ENCODE results near the gene CXCL8. TPM values are rescaled to one million over a fixed set of nuclear protein-coding genes. Genes with fewer than 3 reads are reported as not detected.

Gene CXCL8
- total RNA-seq, 4 donors from 2014 or later: 0.55 to 1.1 TPM; not detected in 2

- DNase-seq: no peak
- WGBS, 2 donors (ENCODE audit: low coverage in 1 of 2): 67% methylated on average over 7 of the region's 7 CpGs; no CpG with 5 or more reads in 1 of the 2 donors
- H3K27ac ChIP-seq: no peak overlapping the region
- H3K4me1 ChIP-seq: no peaks in the 10 kb centered on the region
- H3K27me3 ChIP-seq: no peaks in the 10 kb centered on the region
- H3K9me3 ChIP-seq: no peaks in the 10 kb centered on the region
- in situ Hi-C loops (cut with MboI; ENCODE audit: low pct_ligation_motif_present in 1 of 4, low pct_unique_long_range_greater_than_20kb in 1 of 4, low sequenced_read_pairs in 3 of 4): no loop called here
- no peak for TF ChIP-seq CTCF (IDR thresholded peaks at IDR 0.05)
- no peak for TF ChIP-seq POLR2A (IDR thresholded peaks at IDR 0.05)
- no peak for TF ChIP-seq POLR2AphosphoS5 (IDR thresholded peaks at IDR 0.05)
- TF ChIP-seq EP300 (IDR thresholded peaks at IDR 0.05; ENCODE audit: low read depth): no peak
- intact Hi-C loops (cut with DNase I; ENCODE audit: low total_unique reads): no loop called here
- H3K4me3 ChIP-seq: no peak overlapping the region
- H3K36me3 ChIP-seq: no peaks in the 10 kb centered on the region
Measured at GRCh38 chr4:73762409-73762808, 22.0 kb downstream of the CXCL8 start.

GRCh38 chr4:73763877-73764276 lies 23.5 kb downstream of the CXCL8 start:
- no peaks in the 10 kb centered on the region for H3K36me3 ChIP-seq
- TF ChIP-seq POLR2AphosphoS5 (IDR thresholded peaks at IDR 0.05) (no peak), CTCF (IDR thresholded peaks at IDR 0.05) (no peak), POLR2A (IDR thresholded peaks at IDR 0.05) (no peak), EP300 (IDR thresholded peaks at IDR 0.05; ENCODE audit: low read depth) (no peak)
- H3K9me3 ChIP-seq: no peaks in the 10 kb centered on the region
- DNase-seq: no peak
- H3K4me1 ChIP-seq: no peaks in the 10 kb centered on the region
- no peaks in the 10 kb centered on the region for H3K27me3 ChIP-seq
- no peak overlapping the region for H3K27ac ChIP-seq
- intact Hi-C loops (cut with DNase I; ENCODE audit: low total_unique reads): no loop called here
- in situ Hi-C loops (cut with MboI; ENCODE audit: low pct_ligation_motif_present in 1 of 4, low pct_unique_long_range_greater_than_20kb in 1 of 4, low sequenced_read_pairs in 3 of 4): no loop called here
- no peak overlapping the region for H3K4me3 ChIP-seq
- 87 to 100% methylated on average over 1 to 6 of the region's 6 CpGs for WGBS, 2 donors (ENCODE audit: low coverage in 1 of 2)

GRCh38 chr4:73764513-73764912 lies 24.1 kb downstream of the CXCL8 start:
- no peak for DNase-seq
- no peak for TF ChIP-seq POLR2A (IDR thresholded peaks at IDR 0.05)
- no peak for TF ChIP-seq POLR2AphosphoS5 (IDR thresholded peaks at IDR 0.05)
- TF ChIP-seq EP300 (IDR thresholded peaks at IDR 0.05; ENCODE audit: low read depth): no peak
- no peak for TF ChIP-seq CTCF (IDR thresholded peaks at IDR 0.05)
- Histone ChIP-seq H3K9me3 (no peaks in the 10 kb centered on the region), H3K36me3 (no peaks in the 10 kb centered on the region), H3K27me3 (no peaks in the 10 kb centered on the region), H3K4me1 (no peaks in the 10 kb centered on the region), H3K27ac (no peak overlapping the region), H3K4me3 (no peak overlapping the region)
- 81 to 85% methylated on average over 4 of the region's 4 CpGs for WGBS, 2 donors (ENCODE audit: low coverage in 1 of 2)
- in situ Hi-C loops (cut with MboI; ENCODE audit: low pct_ligation_motif_present in 1 of 4, low pct_unique_long_range_greater_than_20kb in 1 of 4, low sequenced_read_pairs in 3 of 4) (no loop called here), intact Hi-C loops (cut with DNase I; ENCODE audit: low total_unique reads) (no loop called here)

- no peaks in the 10 kb centered on the region for H3K36me3 ChIP-seq
- H3K27me3 ChIP-seq: no peaks in the 10 kb centered on the region
- H3K9me3 ChIP-seq: no peaks in the 10 kb centered on the region
- H3K27ac ChIP-seq: no peak overlapping the region
- WGBS, 2 donors (ENCODE audit: low coverage in 1 of 2): 75 to 80% methylated on average over 2 of the region's 2 CpGs
- intact Hi-C loops (cut with DNase I; ENCODE audit: low total_unique reads) (no loop called here), in situ Hi-C loops (cut with MboI; ENCODE audit: low pct_ligation_motif_present in 1 of 4, low pct_unique_long_range_greater_than_20kb in 1 of 4, low sequenced_read_pairs in 3 of 4) (no loop called here)
- H3K4me3 ChIP-seq: no peak overlapping the region
- DNase-seq: no peak
- H3K4me1 ChIP-seq: peaks cover 0 to under 1% (median 0%) of the 10 kb centered on the region in 4 donors
- TF ChIP-seq POLR2A (IDR thresholded peaks at IDR 0.05) (no peak), CTCF (IDR thresholded peaks at IDR 0.05) (no peak), POLR2AphosphoS5 (IDR thresholded peaks at IDR 0.05) (no peak), EP300 (IDR thresholded peaks at IDR 0.05; ENCODE audit: low read depth) (no peak)
Measured at GRCh38 chr4:73765296-73765695, 24.9 kb downstream of the CXCL8 start.

Measured in transverse colon (tissue), 4 donors.